ENCODE data around the gene TLK2.
"Not testable (repeated sequence)": the region's sequence is repeated elsewhere in the genome, so short reads cannot be mapped to it uniquely, and the experiment has no call there.

TLK2 gene

DNA sequence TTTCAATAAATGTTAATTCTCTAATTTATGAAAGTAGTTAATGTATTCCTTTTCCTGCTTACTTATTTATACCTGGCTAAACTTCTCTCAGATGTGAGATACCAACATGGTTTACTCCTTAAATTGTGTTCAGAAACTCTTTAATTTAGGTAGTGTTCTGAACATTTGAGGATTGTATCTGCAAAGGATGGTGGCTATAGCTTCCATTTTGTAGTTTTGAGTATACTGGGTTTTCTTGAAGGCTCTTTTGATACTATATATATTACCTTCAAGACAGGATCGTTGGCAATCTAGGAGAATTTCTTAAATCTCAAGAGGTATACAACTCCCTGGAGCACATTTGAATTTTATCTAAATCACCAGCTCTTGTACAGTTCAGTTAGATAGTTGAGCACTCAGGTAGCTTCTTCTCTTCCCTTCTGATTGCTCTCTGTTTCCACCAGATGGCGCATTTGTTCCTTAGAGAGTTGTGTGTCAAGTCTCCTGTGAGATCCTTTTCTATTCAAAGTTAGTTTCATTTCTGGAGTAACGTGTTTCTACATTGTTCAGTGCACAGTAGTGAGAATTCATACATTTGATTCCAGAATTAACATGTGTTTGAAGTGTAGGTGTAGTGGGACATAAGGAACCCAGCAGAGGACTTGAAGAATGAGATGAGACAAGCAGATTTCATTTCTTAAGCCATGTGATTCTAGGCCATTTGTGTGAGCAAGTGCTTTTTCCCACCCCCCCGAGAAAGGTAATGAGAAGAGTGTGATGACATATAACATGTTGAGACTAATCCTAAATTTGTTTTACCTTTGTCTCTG is 74.4 kb downstream of the TLK2 start:
- TF ChIP-seq, protein P1, sequence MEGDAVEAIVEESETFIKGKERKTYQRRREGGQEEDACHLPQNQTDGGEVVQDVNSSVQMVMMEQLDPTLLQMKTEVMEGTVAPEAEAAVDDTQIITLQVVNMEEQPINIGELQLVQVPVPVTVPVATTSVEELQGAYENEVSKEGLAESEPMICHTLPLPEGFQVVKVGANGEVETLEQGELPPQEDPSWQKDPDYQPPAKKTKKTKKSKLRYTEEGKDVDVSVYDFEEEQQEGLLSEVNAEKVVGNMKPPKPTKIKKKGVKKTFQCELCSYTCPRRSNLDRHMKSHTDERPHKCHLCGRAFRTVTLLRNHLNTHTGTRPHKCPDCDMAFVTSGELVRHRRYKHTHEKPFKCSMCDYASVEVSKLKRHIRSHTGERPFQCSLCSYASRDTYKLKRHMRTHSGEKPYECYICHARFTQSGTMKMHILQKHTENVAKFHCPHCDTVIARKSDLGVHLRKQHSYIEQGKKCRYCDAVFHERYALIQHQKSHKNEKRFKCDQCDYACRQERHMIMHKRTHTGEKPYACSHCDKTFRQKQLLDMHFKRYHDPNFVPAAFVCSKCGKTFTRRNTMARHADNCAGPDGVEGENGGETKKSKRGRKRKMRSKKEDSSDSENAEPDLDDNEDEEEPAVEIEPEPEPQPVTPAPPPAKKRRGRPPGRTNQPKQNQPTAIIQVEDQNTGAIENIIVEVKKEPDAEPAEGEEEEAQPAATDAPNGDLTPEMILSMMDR (IDR thresholded peaks at IDR 0.05; ENCODE audit: unreplicated experiment in 3 of 3) = peak; percentile 52 to 61 (median 59)
- H3K4me3 Mint-ChIP-seq = peak overlapping the region in 2 of 3 experiments; percentile 27 to 61
- peaks cover 28% of the 10 kb centered on the region for H3K36me3 Mint-ChIP-seq (ENCODE audit: low read depth)
- not testable (repeated sequence) for H3K9me3 Mint-ChIP-seq; H3K27me3 Mint-ChIP-seq (ENCODE audit: low read depth); H3K4me1 Mint-ChIP-seq
- peak overlapping the region; percentile 20 to 67 (median 64) for H3K27ac Mint-ChIP-seq

DNA sequence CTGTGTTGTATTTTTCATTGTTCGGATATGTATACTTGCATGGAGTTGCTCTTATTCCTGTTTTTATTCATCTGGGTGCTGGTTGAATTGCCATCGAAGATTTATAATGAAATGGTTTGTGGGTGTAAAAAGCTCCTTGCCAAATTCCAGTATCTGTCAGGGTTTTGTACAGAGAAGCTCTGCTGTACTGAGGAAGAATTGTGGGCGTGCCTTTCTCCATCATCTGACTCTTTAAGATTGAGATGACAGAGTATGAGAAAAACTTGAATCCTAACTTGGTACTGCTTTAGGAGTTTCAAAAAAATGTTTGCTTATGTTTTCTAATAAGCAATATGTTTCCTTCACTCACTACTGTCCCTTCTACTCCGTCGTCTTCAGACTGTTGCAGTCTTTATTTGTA is 78.9 kb downstream of the TLK2 start:
- H3K9me3 Mint-ChIP-seq; H3K4me1 Mint-ChIP-seq; H3K27ac Mint-ChIP-seq; H3K27me3 Mint-ChIP-seq (ENCODE audit: low read depth); H3K4me3 Mint-ChIP-seq: not testable (repeated sequence)
- H3K36me3 Mint-ChIP-seq (ENCODE audit: low read depth) = peaks cover 52% of the 10 kb centered on the region

GRCh38 chr17:62558941-62559340 is 80.3 kb downstream of the TLK2 start:
- not testable (repeated sequence) for H3K27me3 Mint-ChIP-seq (ENCODE audit: low read depth); H3K9me3 Mint-ChIP-seq; H3K4me3 Mint-ChIP-seq; H3K4me1 Mint-ChIP-seq
- H3K36me3 Mint-ChIP-seq (ENCODE audit: low read depth) = peaks cover 60% of the 10 kb centered on the region
- H3K27ac Mint-ChIP-seq = peak overlapping the region in 1 of 3 experiments; percentile 1

GRCh38 chr17:62560971-62561370 is 82.3 kb downstream of the TLK2 start:
- H3K4me3 Mint-ChIP-seq, H3K27ac Mint-ChIP-seq: not testable (repeated sequence)
- H3K36me3 Mint-ChIP-seq (ENCODE audit: low read depth) = peaks cover 74% of the 10 kb centered on the region

GRCh38 chr17:62562656-62563055 is 84.0 kb downstream of the TLK2 start:
- Mint-ChIP-seq H3K4me3 (no peak overlapping the region), H3K36me3 (ENCODE audit: low read depth) (peaks cover 73% of the 10 kb centered on the region), H3K9me3 (no peaks in the 10 kb centered on the region), H3K4me1 (no peaks in the 10 kb centered on the region), H3K27me3 (ENCODE audit: low read depth) (no peaks in the 10 kb centered on the region), H3K27ac (no peak overlapping the region)
- TF ChIP-seq, protein P1 (IDR thresholded peaks at IDR 0.05; ENCODE audit: unreplicated experiment in 3 of 3) = no peak

More at GRCh38 chr17:62560971-62561370, 82.3 kb downstream of the TLK2 start:
- H3K4me1 Mint-ChIP-seq; H3K9me3 Mint-ChIP-seq; H3K27me3 Mint-ChIP-seq (ENCODE audit: low read depth): not testable (repeated sequence)

- peaks cover 74% of the 10 kb centered on the region for H3K36me3 Mint-ChIP-seq (ENCODE audit: low read depth)
- H3K27ac Mint-ChIP-seq = no peak overlapping the region
- TF ChIP-seq, protein P1 (IDR thresholded peaks at IDR 0.05; ENCODE audit: unreplicated experiment in 3 of 3) = no peak
- no peak overlapping the region for H3K4me3 Mint-ChIP-seq
- no peaks in the 10 kb centered on the region for H3K9me3 Mint-ChIP-seq
- no peaks in the 10 kb centered on the region for H3K4me1 Mint-ChIP-seq
- H3K27me3 Mint-ChIP-seq (ENCODE audit: low read depth) = no peaks in the 10 kb centered on the region
Measured at GRCh38 chr17:62565817-62566216, 87.2 kb downstream of the TLK2 start.

GRCh38 chr17:62566996-62567578 is 88.5 kb downstream of the TLK2 start:
- peaks cover under 1% of the 10 kb centered on the region for H3K4me1 Mint-ChIP-seq
- H3K27me3 Mint-ChIP-seq (ENCODE audit: low read depth) = no peaks in the 10 kb centered on the region
- TF ChIP-seq, protein P1 (IDR thresholded peaks at IDR 0.05; ENCODE audit: unreplicated experiment in 3 of 3) = no peak
- peaks cover 71% of the 10 kb centered on the region for H3K36me3 Mint-ChIP-seq (ENCODE audit: low read depth)
- no peak overlapping the region for H3K27ac Mint-ChIP-seq
- no peak overlapping the region for H3K4me3 Mint-ChIP-seq
- no peaks in the 10 kb centered on the region for H3K9me3 Mint-ChIP-seq

All from nephron (organoid).